ENCODE data around the gene SEC14L1.

Gene SEC14L1

GRCh38 chr17:77233635-77234334 lies 93.0 kb downstream of the SEC14L1 start (continued):
- TF ChIP-seq ZNF518A (tag by site-specific recombination; conservative IDR thresholded peaks at IDR 0.05; ENCODE audit: low read depth) (peak; percentile 76), AEBP2 (tag by site-specific recombination; IDR thresholded peaks at IDR 0.05; ENCODE audit: borderline replicate concordance) (no peak), FEZF1 (tag by site-specific recombination; IDR thresholded peaks at IDR 0.05) (no peak), ZNF768 (tag by site-specific recombination; IDR thresholded peaks at IDR 0.05) (no peak), CTCF (tag by site-specific recombination; IDR thresholded peaks at IDR 0.05) (no peak), ZNF561 (tag by site-specific recombination; IDR thresholded peaks at IDR 0.05; ENCODE audit: borderline replicate concordance) (peak; percentile 28; the same call in 1 of the 2 replicates), ZFP69B (tag by site-specific recombination; IDR thresholded peaks at IDR 0.05) (peak; percentile 86), ZNF777 (tag by site-specific recombination; IDR thresholded peaks at IDR 0.05; ENCODE audit: borderline replicate concordance) (no peak), ZFP37 (tag by site-specific recombination; IDR thresholded peaks at IDR 0.05) (peak; percentile 99), ZNF510 (tag by site-specific recombination; IDR thresholded peaks at IDR 0.05; ENCODE audit: insufficient replicate concordance) (no peak), ZXDB (tag by site-specific recombination; IDR thresholded peaks at IDR 0.05) (no peak), ZNF704 (tag by site-specific recombination; IDR thresholded peaks at IDR 0.05) (no peak), ZNF830 (tag by site-specific recombination; IDR thresholded peaks at IDR 0.05; ENCODE audit: low read depth) (no peak), ZNF175 (tag by site-specific recombination; IDR thresholded peaks at IDR 0.05) (no peak), ZNF280C (tag by site-specific recombination; IDR thresholded peaks at IDR 0.05) (no peak), ZNF157 (tag by site-specific recombination; IDR thresholded peaks at IDR 0.05) (peak; percentile 9; the same call in 1 of the 2 replicates), ZNF670 (tag by site-specific recombination; IDR thresholded peaks at IDR 0.05; ENCODE audit: low read depth) (0 out of 2 replicates have a peak, but pooled peaks have one; percentile 50), ZNF37A (tag by site-specific recombination; IDR thresholded peaks at IDR 0.05) (peak; percentile 16; the same call in 1 of the 2 replicates), KLF1 (tag by site-specific recombination; IDR thresholded peaks at IDR 0.05) (peak; percentile 45; the same call in 1 of the 2 replicates), GLIS2 (tag by site-specific recombination; IDR thresholded peaks at IDR 0.05) (peak; percentile 74), ZNF423 (tag by site-specific recombination; IDR thresholded peaks at IDR 0.05) (no peak), REPIN1 (tag by site-specific recombination; IDR thresholded peaks at IDR 0.05; ENCODE audit: low read depth) (no peak), ZNF362 (tag by site-specific recombination; IDR thresholded peaks at IDR 0.05) (peak; percentile 68; the same call in 1 of the 2 replicates), ZNF26 (tag by site-specific recombination; IDR thresholded peaks at IDR 0.05) (peak; percentile 84), SETDB1 (IDR thresholded peaks at IDR 0.05; ENCODE audit: insufficient read length, low read length) (peak; percentile 100)
